Measurements from ENCODE around the gene USP15.

The USP15 gene

DNA sequence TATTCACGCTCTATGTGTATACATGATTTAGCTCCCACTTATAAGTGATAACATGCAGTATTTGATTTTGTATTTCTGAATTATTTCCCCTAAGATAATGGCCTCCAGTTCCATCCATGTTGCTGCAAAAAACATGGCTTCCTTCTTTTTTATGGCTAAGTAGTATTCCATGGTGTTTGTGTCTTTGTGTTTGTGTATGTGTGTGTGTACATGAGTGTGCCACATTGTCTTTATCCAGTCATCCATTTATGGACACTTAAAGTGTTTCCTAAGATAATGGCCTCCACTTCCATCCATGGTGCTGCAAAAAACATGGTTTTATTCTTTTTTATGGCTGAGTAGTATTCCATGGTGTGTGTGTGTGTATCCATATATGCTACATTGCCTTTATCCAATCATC is 25.1 kb downstream of the USP15 start:
- TF ChIP-seq, protein P1, sequence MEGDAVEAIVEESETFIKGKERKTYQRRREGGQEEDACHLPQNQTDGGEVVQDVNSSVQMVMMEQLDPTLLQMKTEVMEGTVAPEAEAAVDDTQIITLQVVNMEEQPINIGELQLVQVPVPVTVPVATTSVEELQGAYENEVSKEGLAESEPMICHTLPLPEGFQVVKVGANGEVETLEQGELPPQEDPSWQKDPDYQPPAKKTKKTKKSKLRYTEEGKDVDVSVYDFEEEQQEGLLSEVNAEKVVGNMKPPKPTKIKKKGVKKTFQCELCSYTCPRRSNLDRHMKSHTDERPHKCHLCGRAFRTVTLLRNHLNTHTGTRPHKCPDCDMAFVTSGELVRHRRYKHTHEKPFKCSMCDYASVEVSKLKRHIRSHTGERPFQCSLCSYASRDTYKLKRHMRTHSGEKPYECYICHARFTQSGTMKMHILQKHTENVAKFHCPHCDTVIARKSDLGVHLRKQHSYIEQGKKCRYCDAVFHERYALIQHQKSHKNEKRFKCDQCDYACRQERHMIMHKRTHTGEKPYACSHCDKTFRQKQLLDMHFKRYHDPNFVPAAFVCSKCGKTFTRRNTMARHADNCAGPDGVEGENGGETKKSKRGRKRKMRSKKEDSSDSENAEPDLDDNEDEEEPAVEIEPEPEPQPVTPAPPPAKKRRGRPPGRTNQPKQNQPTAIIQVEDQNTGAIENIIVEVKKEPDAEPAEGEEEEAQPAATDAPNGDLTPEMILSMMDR (IDR thresholded peaks at IDR 0.05; ENCODE audit: extremely low read depth, insufficient read depth, missing control alignments): no peak
- in situ Hi-C loops (cut with MboI; ENCODE audit: low pct_unique_long_range_greater_than_20kb, low sequenced_read_pairs, unreplicated experiment): no loop called here
- no peak for DNase-seq (ENCODE audit: low spot score)

DNA sequence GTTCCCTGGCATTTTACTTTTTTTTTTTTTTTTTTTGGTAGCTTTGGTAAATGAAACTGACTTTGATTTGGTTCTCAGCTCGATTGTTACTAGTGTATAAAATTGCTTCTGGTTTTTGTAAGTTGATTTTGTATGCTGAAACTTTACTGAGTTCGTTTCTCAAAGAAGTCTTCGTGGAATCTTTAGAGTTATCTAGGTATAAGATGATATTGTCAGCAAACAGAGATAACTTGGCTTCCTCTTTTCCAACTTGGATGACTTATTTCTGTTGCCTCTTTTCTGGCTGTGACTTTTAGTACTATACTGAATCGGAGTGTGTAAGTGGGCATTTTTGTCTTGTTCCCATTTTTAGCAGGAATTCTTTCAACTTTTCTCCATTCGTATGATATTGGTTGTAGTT is 28.1 kb downstream of the USP15 start:
- DNase-seq (ENCODE audit: low spot score): no peak
- TF ChIP-seq, protein P1 (IDR thresholded peaks at IDR 0.05; ENCODE audit: extremely low read depth, insufficient read depth, missing control alignments): no peak
- in situ Hi-C loops (cut with MboI; ENCODE audit: low pct_unique_long_range_greater_than_20kb, low sequenced_read_pairs, unreplicated experiment): no loop called here

DNA sequence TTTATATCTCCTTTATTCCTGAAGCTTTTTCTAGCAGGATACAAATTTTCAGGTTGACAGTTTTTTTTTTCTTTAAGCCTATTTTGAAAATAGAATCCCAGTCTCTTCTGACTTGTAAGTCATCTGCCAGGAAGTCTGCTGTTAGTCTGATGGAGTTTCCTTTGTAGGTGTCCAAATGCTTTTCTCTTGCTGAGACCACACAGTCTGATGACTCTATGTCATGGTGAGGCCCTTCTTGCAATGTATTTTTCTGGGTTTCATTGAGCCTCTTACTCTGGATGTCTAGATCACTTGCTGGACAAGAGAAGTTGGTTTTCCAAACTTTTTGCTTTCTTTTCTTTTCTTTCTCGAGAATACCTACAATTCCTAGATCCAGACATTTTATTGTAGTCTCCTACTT is 30.6 kb downstream of the USP15 start:
- TF ChIP-seq, protein P1 (IDR thresholded peaks at IDR 0.05; ENCODE audit: extremely low read depth, insufficient read depth, missing control alignments): no peak
- in situ Hi-C loops (cut with MboI; ENCODE audit: low pct_unique_long_range_greater_than_20kb, low sequenced_read_pairs, unreplicated experiment): no loop called here
- no peak for DNase-seq (ENCODE audit: low spot score)

DNA sequence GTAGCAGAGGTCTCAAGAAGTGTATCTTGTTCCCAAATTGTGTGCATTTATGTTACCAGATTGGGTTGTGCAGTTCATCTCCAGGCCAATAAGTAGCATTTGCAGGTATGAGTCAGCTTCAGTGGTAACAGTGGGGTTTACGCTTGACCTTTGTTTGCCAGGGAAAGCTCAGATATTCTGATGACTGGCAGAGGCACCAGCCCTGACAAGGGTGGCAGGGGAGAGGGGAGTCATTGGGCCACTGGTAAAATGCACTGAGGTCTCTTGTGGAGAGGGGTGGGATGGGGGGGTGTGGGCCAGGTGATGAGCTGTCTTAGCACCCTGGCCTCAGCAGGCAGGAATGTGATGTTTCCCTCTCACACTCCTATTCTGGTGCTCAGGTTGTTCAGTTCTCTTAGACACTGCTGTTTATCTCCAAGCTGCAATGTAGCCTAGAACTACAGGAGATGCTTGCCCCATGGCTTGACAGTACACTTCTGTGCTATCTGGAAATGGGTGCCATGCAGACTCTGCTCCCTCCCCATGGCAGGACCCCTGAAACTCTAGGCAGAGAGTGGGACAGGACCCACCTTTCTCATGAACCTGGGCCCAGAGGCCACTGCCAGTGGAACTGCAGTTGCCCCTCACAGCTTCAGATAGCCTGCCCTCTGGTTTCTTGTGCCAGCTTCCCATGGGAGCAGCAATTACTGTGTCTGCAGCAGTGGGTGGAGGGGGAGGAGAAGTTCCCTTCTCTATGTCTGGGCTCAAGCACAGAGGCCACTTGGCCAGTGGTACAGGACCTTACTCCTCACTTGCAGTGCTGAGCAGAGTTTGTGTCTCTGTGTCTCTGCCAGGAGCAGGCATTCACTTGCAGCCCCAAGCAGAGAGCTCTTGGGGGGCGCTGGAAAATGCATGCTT is 31.9 kb downstream of the USP15 start:
- DNase-seq (ENCODE audit: low spot score): no peak
- in situ Hi-C loops (cut with MboI; ENCODE audit: low pct_unique_long_range_greater_than_20kb, low sequenced_read_pairs, unreplicated experiment): no loop called here
- TF ChIP-seq, protein P1 (IDR thresholded peaks at IDR 0.05; ENCODE audit: extremely low read depth, insufficient read depth, missing control alignments): no peak

DNA sequence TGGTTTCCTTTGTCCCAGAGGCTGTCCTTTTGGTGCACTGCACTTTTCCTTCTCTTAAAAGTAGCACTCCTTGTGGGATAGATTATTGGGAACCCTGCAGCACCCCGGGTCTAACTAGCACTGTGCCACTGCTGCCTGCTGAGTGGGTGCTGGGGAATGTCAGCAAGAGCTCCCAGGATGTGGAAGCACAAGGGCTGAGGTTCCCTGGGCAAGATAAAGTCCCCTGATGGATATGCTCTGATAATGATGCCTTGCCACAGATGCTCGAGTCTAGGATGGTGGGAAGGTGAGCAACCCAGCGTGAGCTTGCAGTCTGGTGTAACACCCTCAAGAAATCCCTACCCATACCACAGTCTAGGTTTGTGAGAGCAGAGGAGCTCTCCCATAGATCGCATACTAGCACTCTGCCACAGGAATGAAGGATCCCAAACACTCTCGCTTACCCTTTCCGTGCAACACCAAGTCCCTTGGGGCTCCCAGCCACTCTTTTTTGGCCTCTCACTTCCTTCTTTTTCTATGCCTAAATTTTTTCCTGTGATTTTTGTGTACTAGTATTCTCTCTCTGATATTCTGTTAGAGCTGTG is 32.6 kb downstream of the USP15 start:
- TF ChIP-seq, protein P1 (IDR thresholded peaks at IDR 0.05; ENCODE audit: extremely low read depth, insufficient read depth, missing control alignments): no peak
- in situ Hi-C loops (cut with MboI; ENCODE audit: low pct_unique_long_range_greater_than_20kb, low sequenced_read_pairs, unreplicated experiment): no loop called here
- DNase-seq (ENCODE audit: low spot score): no peak

DNA sequence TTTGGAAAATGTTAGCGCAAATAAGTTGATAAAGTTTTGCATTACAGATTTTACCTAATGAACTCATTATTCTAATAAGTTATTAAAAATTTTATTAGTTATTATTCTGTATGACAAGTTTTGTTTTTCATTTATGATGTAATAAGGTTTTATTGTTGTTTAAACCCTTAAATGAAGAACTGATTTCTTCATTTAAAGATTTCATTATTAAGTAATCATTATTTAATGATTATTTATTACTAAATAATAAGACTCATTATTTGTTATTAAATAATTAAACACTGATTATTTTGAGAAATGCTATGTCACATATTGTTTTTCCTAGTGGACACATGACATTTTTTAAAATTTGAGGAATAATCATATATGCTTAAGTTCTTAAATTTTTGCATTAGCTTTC is 34.2 kb downstream of the USP15 start:
- TF ChIP-seq, protein P1 (IDR thresholded peaks at IDR 0.05; ENCODE audit: extremely low read depth, insufficient read depth, missing control alignments): no peak
- in situ Hi-C loops (cut with MboI; ENCODE audit: low pct_unique_long_range_greater_than_20kb, low sequenced_read_pairs, unreplicated experiment): no loop called here
- DNase-seq (ENCODE audit: low spot score): no peak

Measured in GM13977 (cell line).